BE2C (cell line): ENCODE data around the gene ATF4.
A peak's percentile ranks its signal among the peaks of the same experiment; 100 is the strongest.
"Not testable (repeated sequence)": the region's sequence is repeated elsewhere in the genome, so short reads cannot be mapped to it uniquely, and the experiment has no call there.

ENCODE experiments used
- DNase-seq: peaks from one replicate; pipeline ENCODE4 v3.0.0-alpha.2; 2020
- H3K27me3 ChIP-seq: fragments of 250-450 bp; sonication (Bioruptor Pico); 2 replicates; pipeline ENCODE4 v1.5.1; 2020; ENCODE audit warnings: mild to moderate bottlenecking
- H3K36me3 ChIP-seq: fragments of 250-450 bp; sonication (Bioruptor Pico); 2 replicates; pipeline ENCODE4 v1.5.1; 2020; ENCODE audit warnings: mild to moderate bottlenecking
- H3K4me1 ChIP-seq: fragments of 250-450 bp; sonication (Bioruptor Pico); 2 replicates; pipeline ENCODE4 v1.5.1; 2020
- H3K4me3 ChIP-seq: 2 replicates; pipeline ENCODE4 v1.5.1; 2011; ENCODE audit warnings: low read depth, low read length
- H3K9me3 ChIP-seq: fragments of 250-450 bp; sonication (Bioruptor Pico); 2 replicates; pipeline ENCODE4 v1.5.1; 2020
- CTCF ChIP-seq: IDR thresholded peaks from 2 replicates; pipeline ENCODE4 v1.5.1; 2012; ENCODE audit warnings: mild to moderate bottlenecking, low read depth, low read length

The ATF4 gene

GRCh38 chr22:39504071-39504470, 16.3 kb upstream of the ATF4 start:
- DNase-seq = no peak
- Histone ChIP-seq H3K4me3 (no peak overlapping the region), H3K27me3 (no peaks in the 10 kb centered on the region), H3K9me3 (no peaks in the 10 kb centered on the region), H3K4me1 (peaks cover 19% of the 10 kb centered on the region), H3K36me3 (peaks cover 55% of the 10 kb centered on the region)
- no peak for TF ChIP-seq CTCF

GRCh38 chr22:39507021-39507420, 13.3 kb upstream of the ATF4 start:
- not testable (repeated sequence) for H3K27me3 ChIP-seq, H3K9me3 ChIP-seq, H3K4me3 ChIP-seq, H3K4me1 ChIP-seq, DNase-seq
- peaks cover 82% of the 10 kb centered on the region for H3K36me3 ChIP-seq

GRCh38 chr22:39508393-39508792, 12.0 kb upstream of the ATF4 start:
- no peaks in the 10 kb centered on the region for H3K27me3 ChIP-seq
- no peak for DNase-seq
- H3K9me3 ChIP-seq = no peaks in the 10 kb centered on the region
- H3K4me3 ChIP-seq = no peak overlapping the region
- TF ChIP-seq CTCF = 0 out of 2 replicates have a peak, but pooled peaks have one; percentile 2
- H3K4me1 ChIP-seq = no peaks in the 10 kb centered on the region
- peaks cover 93% of the 10 kb centered on the region for H3K36me3 ChIP-seq

GRCh38 chr22:39510529-39511149, 9.7 kb upstream of the ATF4 start:
- H3K27me3 ChIP-seq = no peaks in the 10 kb centered on the region
- no peak for TF ChIP-seq CTCF
- H3K4me3 ChIP-seq = no peak overlapping the region
- H3K36me3 ChIP-seq = peaks cover 93% of the 10 kb centered on the region
- no peaks in the 10 kb centered on the region for H3K4me1 ChIP-seq
- DNase-seq = no peak
- no peaks in the 10 kb centered on the region for H3K9me3 ChIP-seq

GRCh38 chr22:39511226-39511625, 9.1 kb upstream of the ATF4 start:
- no peaks in the 10 kb centered on the region for H3K27me3 ChIP-seq
- no peak overlapping the region for H3K4me3 ChIP-seq
- H3K4me1 ChIP-seq = no peaks in the 10 kb centered on the region
- TF ChIP-seq CTCF = no peak
- no peak for DNase-seq
- peaks cover 93% of the 10 kb centered on the region for H3K36me3 ChIP-seq
- H3K9me3 ChIP-seq = no peaks in the 10 kb centered on the region

- TF ChIP-seq CTCF = no peak
- no peaks in the 10 kb centered on the region for H3K27me3 ChIP-seq
- H3K9me3 ChIP-seq = no peaks in the 10 kb centered on the region
- H3K36me3 ChIP-seq = peaks cover 93% of the 10 kb centered on the region
- DNase-seq = no peak
- H3K4me3 ChIP-seq = no peak overlapping the region
- H3K4me1 ChIP-seq = no peaks in the 10 kb centered on the region
Measured at GRCh38 chr22:39512026-39512425, 8.3 kb upstream of the ATF4 start.

GRCh38 chr22:39513791-39514190, 6.6 kb upstream of the ATF4 start:
- no peak for DNase-seq
- peaks cover 91% of the 10 kb centered on the region for H3K36me3 ChIP-seq
- TF ChIP-seq CTCF = no peak

More at GRCh38 chr22:39513791-39514190, 6.6 kb upstream of the ATF4 start:
- H3K27me3 ChIP-seq = no peaks in the 10 kb centered on the region
- no peak overlapping the region for H3K4me3 ChIP-seq
- H3K9me3 ChIP-seq = no peaks in the 10 kb centered on the region
- H3K4me1 ChIP-seq = peaks cover 2% of the 10 kb centered on the region; the same call in 1 of the 2 replicates
